ENCODE results near the gene BABAM1.
A peak's percentile ranks its signal among the peaks of the same experiment; 100 is the strongest.
"Not testable (repeated sequence)": the region's sequence is repeated elsewhere in the genome, so short reads cannot be mapped to it uniquely, and the experiment has no call there.

The BABAM1 gene

GRCh38 chr19:17263712-17264640 lies 3.3 kb upstream of the BABAM1 start:
- H3K27ac ChIP-seq = no peak overlapping the region
- no peak for TF ChIP-seq ZFX (IDR thresholded peaks at IDR 0.05; ENCODE audit: borderline replicate concordance)
- TF ChIP-seq CTCF (IDR thresholded peaks at IDR 0.05) = no peak

- TF ChIP-seq ZFX (IDR thresholded peaks at IDR 0.05; ENCODE audit: borderline replicate concordance) (no peak), CTCF (IDR thresholded peaks at IDR 0.05) (no peak)
- H3K27ac ChIP-seq = no peak within 1 kb of the TSS
Measured at GRCh38 chr19:17264641-17264979, 2.6 kb upstream of the BABAM1 start, which contains the start of gene USHBP1. TSS of gene USHBP1 (minus strand) at chr19:17264745. CDS start at chr19:17264299, 446 bp downstream.

GRCh38 chr19:17266026-17266425 lies 1.2 kb upstream of the BABAM1 start:
- H3K27ac ChIP-seq = peak overlapping the region; percentile 57
- TF ChIP-seq CTCF (IDR thresholded peaks at IDR 0.05) = no peak
- TF ChIP-seq ZFX (IDR thresholded peaks at IDR 0.05; ENCODE audit: borderline replicate concordance) = no peak

GRCh38 chr19:17266589-17266974 lies 661 bp upstream of the BABAM1 start:
- peak overlapping the region; percentile 57 for H3K27ac ChIP-seq
- TF ChIP-seq CTCF (IDR thresholded peaks at IDR 0.05) (no peak), ZFX (IDR thresholded peaks at IDR 0.05; ENCODE audit: borderline replicate concordance) (no peak)

DNA sequence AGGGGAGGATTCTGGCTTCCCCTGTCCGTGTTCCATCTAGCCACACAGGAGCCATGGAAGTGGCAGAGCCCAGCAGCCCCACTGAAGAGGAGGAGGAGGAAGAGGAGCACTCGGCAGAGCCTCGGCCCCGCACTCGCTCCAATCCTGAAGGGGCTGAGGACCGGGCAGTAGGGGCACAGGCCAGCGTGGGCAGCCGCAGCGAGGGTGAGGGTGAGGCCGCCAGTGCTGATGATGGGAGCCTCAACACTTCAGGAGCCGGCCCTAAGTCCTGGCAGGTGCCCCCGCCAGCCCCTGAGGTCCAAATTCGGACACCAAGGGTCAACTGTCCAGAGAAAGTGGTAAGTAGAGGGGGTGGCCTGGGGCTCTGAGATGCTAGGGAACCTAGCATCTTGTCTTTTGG lies 1.5 kb downstream of the BABAM1 start:
- H3K27ac ChIP-seq = no peak overlapping the region

DNA sequence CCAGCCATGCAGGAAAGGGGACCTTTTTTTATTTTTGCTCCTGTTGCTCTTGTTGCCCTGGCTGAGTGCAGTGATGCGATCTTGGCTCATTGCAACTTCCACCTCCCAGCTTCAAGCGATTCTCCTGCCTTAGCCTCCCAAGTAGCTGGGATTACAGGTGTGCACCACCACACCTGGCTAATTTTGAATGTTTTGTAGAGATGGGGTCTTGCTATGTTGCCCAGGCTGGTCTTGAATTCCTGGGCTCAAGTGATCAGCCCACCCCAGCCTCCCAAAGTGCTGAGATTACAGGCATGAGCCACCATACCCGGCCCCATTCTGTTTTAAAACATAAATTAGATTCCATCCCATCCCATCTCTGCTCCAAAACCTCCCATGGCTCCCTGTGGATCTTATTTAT lies 7.6 kb downstream of the BABAM1 start:
- not testable (repeated sequence) for H3K27ac ChIP-seq

More for the DNA sequence above, 1.5 kb downstream of the BABAM1 start:
- TF ChIP-seq ZFX (IDR thresholded peaks at IDR 0.05; ENCODE audit: borderline replicate concordance) (no peak), CTCF (IDR thresholded peaks at IDR 0.05) (no peak)

- TF ChIP-seq CTCF (IDR thresholded peaks at IDR 0.05) (no peak), ZFX (IDR thresholded peaks at IDR 0.05; ENCODE audit: borderline replicate concordance) (no peak)
- H3K27ac ChIP-seq = no peak overlapping the region
Measured at GRCh38 chr19:17275441-17276175, 8.4 kb downstream of the BABAM1 start.
